MM.1S (cell line): ENCODE data around the gene LPCAT2.

Experiments
- DNase-seq: peaks from one replicate; pipeline ENCODE4 v3.0.0-alpha.2; 2015
- H2AFZ ChIP-seq: fragments of 300-600 bp; sonication (generic); 2 replicates; pipeline ENCODE4 v1.6.0; 2016; ENCODE audit warnings: antibody characterized with exemption, low read length
- H3F3A ChIP-seq: fragments of 300-600 bp; sonication (generic); 2 replicates; pipeline ENCODE4 v1.6.1; 2016; ENCODE audit warnings: mild to moderate bottlenecking, antibody characterized with exemption, low read length, moderate library complexity, mixed read lengths; ENCODE audit not compliant: insufficient read depth
- H3K27ac ChIP-seq: fragments of 300-600 bp; sonication (generic); 2 replicates; pipeline ENCODE4 v1.5.1; 2016; ENCODE audit warnings: mild to moderate bottlenecking, low read length
- H3K27me3 ChIP-seq: fragments of 300-600 bp; sonication (generic); replicated peaks from 2 replicates; pipeline ENCODE4 v1.6.0; 2016; ENCODE audit warnings: low read length; ENCODE audit not compliant: insufficient read depth
- H3K36me3 ChIP-seq: fragments of 300-600 bp; sonication (generic); replicated peaks from 2 replicates; pipeline ENCODE4 v1.6.1; 2016; ENCODE audit warnings: mild to moderate bottlenecking, low read length, mixed read lengths; ENCODE audit not compliant: insufficient read depth
- H3K4me1 ChIP-seq: fragments of 300-600 bp; sonication (generic); 2 replicates; pipeline ENCODE4 v1.6.1; 2016; ENCODE audit warnings: low read length, mixed read lengths
- H3K4me2 ChIP-seq: fragments of 300-600 bp; sonication (generic); 2 replicates; pipeline ENCODE4 v1.6.0; 2016; ENCODE audit warnings: low read depth, low read length
- H3K4me3 ChIP-seq: fragments of 300-600 bp; sonication (generic); 2 replicates; pipeline ENCODE4 v1.5.1; 2016; ENCODE audit warnings: low read length, mixed read lengths
- H3K79me2 ChIP-seq: fragments of 300-600 bp; sonication (generic); 2 replicates; pipeline ENCODE4 v1.6.1; 2016; ENCODE audit warnings: mixed run types, low read length, mixed read lengths
- H3K9ac ChIP-seq: fragments of 300-600 bp; sonication (generic); 2 replicates; pipeline ENCODE4 v1.6.1; 2016; ENCODE audit warnings: low read length, mixed read lengths
- H3K9me2 ChIP-seq: fragments of 300-600 bp; sonication (generic); replicated peaks from 2 replicates; pipeline ENCODE4 v1.6.1; 2016; ENCODE audit warnings: mild to moderate bottlenecking, low read length, mixed read lengths; ENCODE audit not compliant: insufficient read depth
- H3K9me3 ChIP-seq: fragments of 300-600 bp; sonication (generic); replicated peaks from 2 replicates; pipeline ENCODE4 v1.6.1; 2016; ENCODE audit warnings: mild to moderate bottlenecking, low read length, mixed read lengths; ENCODE audit not compliant: insufficient read depth
- H4K20me1 ChIP-seq: fragments of 300-600 bp; sonication (generic); 2 replicates; pipeline ENCODE4 v1.6.1; 2016; ENCODE audit warnings: mild to moderate bottlenecking, low read length, moderate library complexity, mixed read lengths; ENCODE audit not compliant: insufficient read depth
- EZH2 ChIP-seq: fragments of 300-600 bp; sonication (generic); optimal IDR thresholded peaks from 2 replicates; pipeline ENCODE3; 2017; ENCODE audit warnings: low read depth, mild to moderate bottlenecking, antibody characterized with exemption, low read length, mixed read lengths
- EZH2phosphoT487 ChIP-seq: fragments of 300-600 bp; sonication (generic); IDR thresholded peaks from 2 replicates; pipeline ENCODE4 v1.6.1; 2018; ENCODE audit warnings: antibody characterized with exemption, low read length
- TF ChIP-seq, protein P1 (sequence below): fragments of 300-600 bp; sonication (generic); IDR thresholded peaks from 2 replicates; pipeline ENCODE4 v1.5.1; 2016; ENCODE audit warnings: antibody characterized with exemption, low read length, mixed read lengths

The LPCAT2 gene

DNA sequence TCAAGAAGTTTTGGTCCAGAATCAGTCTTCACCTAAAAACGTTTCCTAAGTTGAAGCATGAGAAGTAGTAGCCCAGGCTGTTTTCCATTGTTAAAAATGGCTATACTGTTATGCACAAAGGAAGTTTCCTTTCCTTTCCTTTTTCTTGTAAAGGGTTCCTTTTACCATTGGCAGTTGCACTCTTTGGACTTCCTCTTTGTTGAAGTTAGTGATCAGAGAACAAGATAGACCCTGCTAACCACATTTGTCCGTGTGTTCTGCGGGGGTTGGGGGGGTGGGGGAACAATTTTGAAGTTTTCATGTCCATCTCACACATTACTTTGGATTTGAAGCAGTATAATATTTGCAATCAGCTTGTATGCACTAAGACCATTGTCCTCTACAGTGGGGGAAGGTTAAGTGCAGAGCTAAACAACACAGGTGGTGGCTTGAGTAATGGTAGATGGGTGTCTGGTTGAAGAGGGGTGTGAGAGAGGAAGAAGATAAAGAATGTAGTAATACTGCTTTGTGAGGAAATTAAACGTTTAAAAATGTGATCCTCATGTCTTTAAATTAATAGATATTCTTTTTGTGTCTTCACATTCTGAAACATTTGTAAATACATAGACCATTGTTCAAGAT lies 1.4 kb downstream of the LPCAT2 start:
- H3F3A ChIP-seq = no peaks in the 10 kb centered on the region; the same call in 1 of the 2 replicates
- no peak overlapping the region for H3K9ac ChIP-seq
- no peaks in the 10 kb centered on the region for H3K9me2 ChIP-seq
- DNase-seq = no peak
- no peak overlapping the region for H3K4me2 ChIP-seq
- no peak overlapping the region for H2AFZ ChIP-seq
- H4K20me1 ChIP-seq = no peaks in the 10 kb centered on the region
- H3K27ac ChIP-seq = no peak overlapping the region
- H3K27me3 ChIP-seq = no peaks in the 10 kb centered on the region
- no peaks in the 10 kb centered on the region for H3K36me3 ChIP-seq
- H3K79me2 ChIP-seq = no peaks in the 10 kb centered on the region
- no peaks in the 10 kb centered on the region for H3K4me1 ChIP-seq
- TF ChIP-seq, protein P1, sequence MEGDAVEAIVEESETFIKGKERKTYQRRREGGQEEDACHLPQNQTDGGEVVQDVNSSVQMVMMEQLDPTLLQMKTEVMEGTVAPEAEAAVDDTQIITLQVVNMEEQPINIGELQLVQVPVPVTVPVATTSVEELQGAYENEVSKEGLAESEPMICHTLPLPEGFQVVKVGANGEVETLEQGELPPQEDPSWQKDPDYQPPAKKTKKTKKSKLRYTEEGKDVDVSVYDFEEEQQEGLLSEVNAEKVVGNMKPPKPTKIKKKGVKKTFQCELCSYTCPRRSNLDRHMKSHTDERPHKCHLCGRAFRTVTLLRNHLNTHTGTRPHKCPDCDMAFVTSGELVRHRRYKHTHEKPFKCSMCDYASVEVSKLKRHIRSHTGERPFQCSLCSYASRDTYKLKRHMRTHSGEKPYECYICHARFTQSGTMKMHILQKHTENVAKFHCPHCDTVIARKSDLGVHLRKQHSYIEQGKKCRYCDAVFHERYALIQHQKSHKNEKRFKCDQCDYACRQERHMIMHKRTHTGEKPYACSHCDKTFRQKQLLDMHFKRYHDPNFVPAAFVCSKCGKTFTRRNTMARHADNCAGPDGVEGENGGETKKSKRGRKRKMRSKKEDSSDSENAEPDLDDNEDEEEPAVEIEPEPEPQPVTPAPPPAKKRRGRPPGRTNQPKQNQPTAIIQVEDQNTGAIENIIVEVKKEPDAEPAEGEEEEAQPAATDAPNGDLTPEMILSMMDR = no peak
- no peak for TF ChIP-seq EZH2phosphoT487
- TF ChIP-seq EZH2 = no peak
- no peaks in the 10 kb centered on the region for H3K9me3 ChIP-seq
- H3K4me3 ChIP-seq = no peak overlapping the region

DNA sequence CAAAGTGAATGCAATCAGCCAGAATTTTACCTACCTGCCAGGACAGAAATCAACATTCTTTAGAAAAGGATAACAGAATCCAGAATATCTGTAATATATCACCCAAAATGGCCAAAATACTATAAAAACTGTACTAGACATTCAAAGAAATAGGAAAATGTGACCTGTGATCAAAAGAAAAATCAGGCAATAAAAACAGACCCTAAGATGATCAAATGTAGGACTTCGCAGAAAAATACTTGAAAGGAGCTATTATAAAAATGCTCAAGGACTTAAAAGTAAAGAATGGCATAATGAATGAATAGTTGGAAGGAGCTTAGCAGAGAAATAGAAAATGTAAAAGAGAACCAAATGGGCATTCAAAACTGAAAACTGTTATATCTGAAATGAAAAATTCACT lies 4.1 kb downstream of the LPCAT2 start:
- Histone ChIP-seq H3K4me2 (no peak overlapping the region), H2AFZ (no peak overlapping the region), H3K9me3 (no peaks in the 10 kb centered on the region), H3K27me3 (no peaks in the 10 kb centered on the region), H3K4me1 (no peaks in the 10 kb centered on the region), H3K9me2 (no peaks in the 10 kb centered on the region), H3K36me3 (no peaks in the 10 kb centered on the region), H3F3A (no peaks in the 10 kb centered on the region; the same call in 1 of the 2 replicates), H3K9ac (no peak overlapping the region), H3K27ac (no peak overlapping the region), H4K20me1 (no peaks in the 10 kb centered on the region), H3K79me2 (no peaks in the 10 kb centered on the region), H3K4me3 (no peak overlapping the region)
- TF ChIP-seq EZH2 = no peak
- no peak for TF ChIP-seq EZH2phosphoT487
- TF ChIP-seq, protein P1 = no peak
- DNase-seq = no peak

DNA sequence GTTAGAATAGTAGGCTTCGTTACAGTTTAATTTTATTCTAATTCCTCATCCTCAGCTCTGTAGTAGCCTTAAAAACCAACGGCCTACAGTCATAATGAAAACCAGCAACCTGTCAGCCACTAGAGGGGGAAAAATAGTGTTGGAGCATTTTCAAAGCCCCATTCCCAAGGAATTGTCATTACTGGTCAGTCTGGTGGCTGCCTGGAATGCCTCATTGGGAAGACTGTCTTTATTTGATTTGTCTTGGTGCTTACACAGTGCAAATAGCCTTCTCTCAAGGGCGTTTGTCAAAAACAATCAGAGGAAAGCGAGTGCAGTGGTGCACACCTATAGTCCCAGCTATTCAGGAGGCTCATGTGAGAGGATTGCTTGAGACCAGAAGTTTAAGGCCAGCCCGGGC lies 4.7 kb downstream of the LPCAT2 start:
- Histone ChIP-seq H2AFZ (no peak overlapping the region), H3K4me2 (no peak overlapping the region), H3K27me3 (no peaks in the 10 kb centered on the region), H3K9me2 (no peaks in the 10 kb centered on the region), H3K79me2 (no peaks in the 10 kb centered on the region), H3K9me3 (no peaks in the 10 kb centered on the region), H3K4me1 (no peaks in the 10 kb centered on the region), H3K9ac (no peak overlapping the region), H3F3A (no peaks in the 10 kb centered on the region; the same call in 1 of the 2 replicates), H3K4me3 (no peak overlapping the region), H3K27ac (no peak overlapping the region), H3K36me3 (no peaks in the 10 kb centered on the region), H4K20me1 (no peaks in the 10 kb centered on the region)
- TF ChIP-seq EZH2 = no peak
- no peak for TF ChIP-seq EZH2phosphoT487
- TF ChIP-seq, protein P1 = no peak
- DNase-seq = no peak
